H1 (cell line): Measurements from ENCODE around the gene MPZL3. TPM values are rescaled to one million over a fixed set of nuclear protein-coding genes. Genes with fewer than 3 reads are reported as not detected.

Experiments used
- EP300 ChIP-seq, 2 experiments: IDR thresholded peaks; 1 replicate in 1 of 2; 2 replicates in 1 of 2; pipeline ENCODE4 v1.6.1; 2011 to 2012; ENCODE audit warnings: low read depth in 2 of 2, low read length in 2 of 2, mild to moderate bottlenecking in 2 of 2, borderline replicate concordance in 1 of 2, inconsistent platforms in 1 of 2, moderate library complexity in 1 of 2
- POLR2AphosphoS5 ChIP-seq: IDR thresholded peaks from 2 replicates; pipeline ENCODE4 v1.6.1; 2011; ENCODE audit warnings: low read depth, low read length
- polyA plus RNA-seq, 7 experiments: library from polyadenylated mRNA; depleted of rRNA in 3 of 7; stranded (reverse) in 5 of 7; unstranded in 2 of 7; fragments of >200 nt in 5 of 7; fragments of 200-250 nt in 2 of 7; gene quantifications; 1 replicate in 5 of 7; 2 replicates in 1 of 7; 4 replicates in 1 of 7; pipeline versions ENCODE4 v1.2.1 to v1.2.3, GENCODE V29; 2011 to 2013; ENCODE audit warnings: missing spikeins in 2 of 7, mixed read lengths in 2 of 7
- total RNA-seq: library from RNA; stranded (reverse); fragmentation: NEBNext Ultra II Directional; extraction: Animal tissue kit (Norgen Biotek cat#: 25700); gene quantifications from 2 replicates; pipeline ENCODE4 v1.2.1, GENCODE V29; 2021

The MPZL3 gene
- total and polyA plus RNA-seq, 2 of the 8 experiments (the other 6 are each of a cell fraction or from before 2014, with no cell fraction given): 1.1 to 3.9 TPM

- no peak for TF ChIP-seq EP300 (IDR thresholded peaks at IDR 0.05; ENCODE audit: borderline replicate concordance in 1 of 2, low read depth in 2 of 2, low read length in 2 of 2)
- no peak for TF ChIP-seq POLR2AphosphoS5
Measured at GRCh38 chr11:118230088-118230487, 22.1 kb downstream of the MPZL3 start (continued).
